Fibroblast of skin of left quadriceps (primary cell): ENCODE data around the gene PRAC1.
"Not testable (repeated sequence)": the region's sequence is repeated elsewhere in the genome, so short reads cannot be mapped to it uniquely, and the experiment has no call there.

Experiments
- DNase-seq, 2 experiments: peaks; one replicate each; pipeline ENCODE4 v3.0.0-alpha.2; 2013; ENCODE audit warnings: low read depth in 2 of 2

Gene PRAC1

GRCh38 chr17:48726916-48727286 is 4.6 kb upstream of the PRAC1 start:
- DNase-seq = no peak

DNA sequence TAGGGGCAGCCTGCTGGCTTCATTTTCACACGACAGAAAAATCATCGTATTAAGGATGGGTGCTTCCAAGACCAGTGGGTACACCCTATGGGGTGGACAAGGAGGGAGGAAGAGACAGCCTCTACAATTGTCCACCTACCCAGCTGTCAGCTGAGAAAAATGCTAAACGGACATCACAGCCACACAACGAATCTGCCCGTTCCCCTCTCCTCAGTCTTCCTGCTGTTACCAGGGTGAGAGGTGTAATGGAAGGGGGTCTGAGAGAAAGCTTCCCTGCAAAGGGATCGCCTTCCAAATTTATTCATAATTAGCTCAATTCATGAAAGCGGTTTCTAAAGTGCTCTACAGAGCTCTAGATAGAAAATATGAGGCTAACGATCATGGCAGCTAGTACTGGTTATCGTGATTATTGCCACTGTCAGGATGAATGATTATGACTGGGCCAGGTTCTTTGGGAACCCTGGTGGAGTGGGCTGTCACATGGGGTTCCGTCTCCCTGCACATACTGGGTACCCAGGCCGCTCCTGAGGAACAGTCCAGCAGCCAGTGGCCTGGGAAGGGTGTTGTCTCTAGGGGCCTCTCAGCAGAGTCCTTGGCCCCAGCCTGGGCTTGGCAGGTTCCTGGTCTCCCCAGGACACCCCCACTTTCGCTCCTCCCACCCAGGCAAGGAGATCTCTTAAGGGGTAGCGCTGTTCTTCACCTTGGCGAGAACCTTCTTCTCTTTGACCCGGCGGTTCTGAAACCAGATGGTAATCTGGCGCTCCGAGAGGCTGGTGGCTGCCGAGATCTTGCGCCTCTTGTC is 4.0 kb upstream of the PRAC1 start:
- DNase-seq = no peak

GRCh38 chr17:48725288-48726064 is 3.2 kb upstream of the PRAC1 start:
- DNase-seq = no peak

GRCh38 chr17:48725004-48725287 is 2.6 kb upstream of the PRAC1 start:
- DNase-seq = no peak

DNA sequence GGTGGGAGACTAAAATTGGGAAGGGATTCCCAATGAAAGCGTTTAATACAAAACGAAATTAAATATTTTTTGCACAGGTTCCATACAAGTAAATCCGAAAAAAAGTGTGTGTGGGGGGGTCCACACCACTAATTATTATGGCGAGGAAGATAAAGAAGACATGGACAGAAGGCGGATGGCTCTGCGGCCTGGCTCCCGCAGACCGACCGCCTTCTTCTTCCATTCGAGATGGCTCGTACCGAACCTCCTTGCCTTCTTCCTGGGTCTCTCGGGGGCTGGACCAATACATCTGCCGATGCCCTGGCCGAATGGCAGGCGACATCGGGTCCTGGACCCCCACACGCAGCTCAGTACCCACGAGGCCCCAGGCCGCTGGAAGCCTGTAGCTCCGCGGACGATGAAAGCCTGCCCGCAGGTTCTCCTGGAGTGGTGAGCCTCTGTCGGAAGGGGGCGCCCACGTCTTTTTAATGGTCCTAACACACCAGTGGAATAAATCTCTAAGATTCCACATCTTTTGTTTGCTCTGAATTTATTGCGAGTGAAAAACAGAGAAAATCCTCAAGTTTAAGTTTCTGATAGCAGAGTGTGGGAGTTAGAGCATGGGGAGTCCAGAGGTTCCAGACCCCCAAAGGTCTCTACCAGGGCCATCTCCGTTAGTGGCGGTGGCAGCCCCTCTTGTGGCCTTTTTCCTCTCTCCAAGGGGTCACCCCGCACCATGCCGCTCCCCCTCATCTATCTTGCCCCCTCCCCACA is 2.1 kb upstream of the PRAC1 start:
- peak; percentile 44 to 52 for DNase-seq

GRCh38 chr17:48723423-48724250 is 1.3 kb upstream of the PRAC1 start:
- DNase-seq = no peak

DNA sequence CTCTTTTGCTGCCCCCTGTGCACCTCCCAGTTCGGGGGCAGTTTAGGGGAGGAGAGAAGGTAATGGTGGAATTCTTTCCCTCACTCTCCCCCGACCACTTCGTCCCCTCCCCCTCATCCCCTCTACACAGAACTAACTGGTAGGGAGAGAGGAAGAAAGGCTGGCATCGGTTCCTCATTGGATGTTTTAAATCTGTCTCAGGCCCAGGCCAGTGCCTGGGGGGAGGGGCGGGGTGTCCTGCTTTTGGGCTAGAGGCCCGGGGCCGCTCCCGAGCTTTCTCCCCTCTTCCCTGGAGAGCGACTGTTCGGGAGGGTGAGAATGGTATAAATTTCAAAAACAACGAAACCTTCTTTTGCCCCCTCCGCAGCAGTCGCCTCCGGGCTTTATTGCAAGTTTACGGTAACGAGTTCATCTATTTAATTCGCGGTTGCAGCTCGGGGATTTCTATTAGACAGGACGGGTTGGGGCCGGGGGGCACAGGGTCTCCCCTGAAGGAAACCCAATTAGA is 651 bp upstream of the PRAC1 start, which contains the start of gene PRAC2:
Gene PRAC2, plus strand, starts transcription at position 271 of the 508 bp plus-strand sequence. CDS start 1,226 bp downstream, outside the sequence.
- DNase-seq = no peak

GRCh38 chr17:48721009-48721402 is 1.3 kb downstream of the PRAC1 start:
- no peak for DNase-seq

- DNase-seq = no peak
Measured at GRCh38 chr17:48720266-48721008, 1.9 kb downstream of the PRAC1 start.

DNA sequence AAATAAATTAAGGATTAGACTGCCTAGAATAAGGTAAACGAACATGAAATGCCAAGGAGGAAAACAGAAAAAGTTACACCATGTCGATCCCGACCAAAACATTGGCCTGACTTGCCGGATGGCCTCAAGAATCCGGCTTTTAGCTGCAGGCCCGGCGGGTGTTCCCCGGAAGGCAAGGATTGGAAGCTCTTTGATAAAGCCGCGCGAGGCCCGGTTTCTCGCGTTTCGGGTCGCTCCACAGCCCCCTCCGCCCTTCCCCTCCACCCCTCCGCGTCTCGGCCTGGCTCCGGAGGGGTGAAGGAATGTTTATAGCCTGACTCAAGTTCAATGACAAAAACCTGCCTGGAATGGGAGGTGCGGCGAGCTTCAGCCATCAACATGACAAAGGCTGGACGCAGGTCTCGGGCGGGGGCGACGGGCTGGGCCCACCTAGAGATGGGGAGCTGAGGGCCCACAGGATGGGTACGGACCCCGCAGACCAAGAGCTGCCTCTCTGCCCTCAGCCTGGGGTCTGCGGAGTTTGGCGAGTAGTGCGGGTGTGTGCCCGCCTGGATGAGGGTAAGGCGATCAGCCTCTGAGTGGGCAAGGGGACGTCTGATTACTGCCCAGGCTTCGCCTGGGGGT is 2.6 kb downstream of the PRAC1 start:
- DNase-seq = no peak

- DNase-seq = no peak
Measured at GRCh38 chr17:48718761-48719641, 3.3 kb downstream of the PRAC1 start.

- peak; percentile 63 for DNase-seq
Measured at GRCh38 chr17:48718227-48718760, 4.0 kb downstream of the PRAC1 start.

- no peak for DNase-seq
Measured at GRCh38 chr17:48717367-48718226, 4.7 kb downstream of the PRAC1 start.

- not testable (repeated sequence) for DNase-seq
Measured at GRCh38 chr17:48716549-48716948, 5.8 kb downstream of the PRAC1 start.

DNA sequence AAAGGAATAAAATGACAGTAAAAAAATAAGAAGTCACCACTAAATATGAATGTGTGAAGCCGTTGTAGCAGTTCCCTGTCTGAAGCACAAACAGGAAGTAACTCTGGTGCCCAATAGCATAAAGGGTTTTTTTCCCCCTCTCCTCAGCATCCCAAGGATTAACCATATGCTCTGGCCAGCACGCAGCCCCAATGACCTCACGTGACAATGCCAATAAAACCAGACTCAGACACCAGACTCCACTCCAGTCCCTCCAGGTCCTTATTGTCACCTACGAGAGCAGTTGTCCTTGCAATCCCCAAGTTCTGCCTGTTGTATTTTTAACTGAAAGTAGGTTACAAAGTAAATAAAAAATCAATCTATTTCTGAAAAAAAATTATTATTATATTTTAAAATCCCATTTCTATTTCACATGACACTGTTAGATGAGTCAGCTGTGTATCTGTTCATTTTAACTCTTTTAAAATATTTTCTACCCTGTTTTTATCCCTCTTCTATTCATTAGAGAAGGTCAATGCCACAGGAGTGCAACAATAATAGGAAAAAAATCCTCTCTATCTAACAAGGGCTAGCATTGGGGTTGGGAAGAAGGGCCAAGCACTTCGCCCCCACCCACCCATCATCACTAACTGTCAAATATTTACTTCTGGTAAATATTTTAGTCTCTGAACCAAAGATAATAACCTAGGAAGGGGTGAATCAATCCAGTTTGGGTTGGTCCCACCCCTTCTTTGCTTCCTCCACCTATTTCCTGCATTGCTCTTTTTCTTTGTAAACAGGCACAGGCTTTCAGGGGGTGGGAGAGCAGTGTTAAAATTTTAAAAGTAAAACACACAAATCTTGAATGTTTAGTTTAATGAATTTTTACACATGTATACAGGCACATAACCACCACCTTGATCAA is 6.6 kb downstream of the PRAC1 start:
- no peak for DNase-seq

DNA sequence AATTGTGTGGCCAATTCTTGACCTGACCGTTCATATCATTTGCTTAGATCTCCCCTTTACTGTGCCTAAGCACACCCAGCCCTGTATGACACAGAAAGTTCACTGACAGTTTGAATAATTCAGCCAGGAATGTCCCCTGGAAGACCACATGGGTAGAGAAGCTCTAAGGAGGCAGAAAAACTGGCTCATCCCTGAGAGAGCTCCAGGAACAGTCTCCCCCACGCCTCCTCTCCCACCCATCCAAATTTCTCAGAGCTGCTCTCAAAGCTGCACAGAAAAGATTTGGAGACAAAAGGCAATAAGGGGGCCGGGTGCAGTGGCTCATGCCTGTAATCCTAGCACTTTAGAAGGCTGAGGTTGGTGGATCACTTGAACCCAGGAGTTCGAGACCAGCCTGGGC is 11.2 kb downstream of the PRAC1 start:
- no peak for DNase-seq
